Upper lobe of left lung (tissue), 6 donors: ENCODE results near the gene SNHG17. TPM values are rescaled to one million over a fixed set of nuclear protein-coding genes. Genes with fewer than 3 reads are reported as not detected.
"Not testable (repeated sequence)": the region's sequence is repeated elsewhere in the genome, so short reads cannot be mapped to it uniquely, and the experiment has no call there.

Experiments
- ATAC-seq, 2 donors: fragments of 200-7000 bp; cut with Tn5 transposase; one replicate each; pipeline ENCODE4 v1.9.1; 2022; ENCODE audit warnings: mild to moderate bottlenecking in 2 of 2, moderate library complexity in 2 of 2; ENCODE audit not compliant: low FRiP score in 2 of 2
- DNase-seq, 2 donors: peaks; one replicate each; pipeline ENCODE4 v3.0.0-alpha.2; 2019 to 2020
- H3K27ac ChIP-seq, 4 donors: fragments of 200-600 bp; sonication (generic); one replicate each; pipeline ENCODE4 v1.5.1; 2016 to 2019
- H3K27me3 ChIP-seq, 4 donors: fragments of 200-600 bp; sonication (generic); one replicate each; pipeline ENCODE4 v1.5.1; 2017 to 2019
- H3K36me3 ChIP-seq, 4 donors: fragments of 200-600 bp; sonication (generic); one replicate each; pipeline ENCODE4 v1.5.1; 2016 to 2019
- H3K4me1 ChIP-seq, 4 donors: fragments of 200-600 bp; sonication (generic); one replicate each; pipeline ENCODE4 v1.5.1; 2018 to 2019
- H3K4me3 ChIP-seq, 4 donors: fragments of 200-600 bp; sonication (generic); one replicate each; pipeline ENCODE4 v1.5.1; 2017 to 2019; ENCODE audit warnings: mild to moderate bottlenecking in 2 of 4, moderate library complexity in 1 of 4
- H3K9me3 ChIP-seq, 4 donors: fragments of 200-600 bp; sonication (generic); one replicate each; pipeline ENCODE4 v1.5.1; 2018 to 2019
- EP300 ChIP-seq, 4 donors: sonication (generic); formaldehyde crosslinking; IDR thresholded peaks; one replicate each; pipeline ENCODE4 v1.5.1; 2017; ENCODE audit warnings: antibody characterized with exemption in 4 of 4, control low read depth in 2 of 4
- POLR2A ChIP-seq, 4 donors: fragments of 450-650 bp; IDR thresholded peaks; one replicate each; pipeline ENCODE4 v1.5.1; 2016 to 2017; ENCODE audit warnings: antibody characterized with exemption in 4 of 4, mild to moderate bottlenecking in 2 of 4
- POLR2AphosphoS5 ChIP-seq, 2 donors: sonication (generic); formaldehyde crosslinking; IDR thresholded peaks; one replicate each; pipeline ENCODE4 v1.5.1; 2017; ENCODE audit warnings: antibody characterized with exemption in 2 of 2
- WGBS, 2 donors: methylation state at CpG; one replicate each; pipeline ENCODE4 v1.1.5; 2017 to 2018; 5-methylcytosine and 5-hydroxymethylcytosine counted together
- total RNA-seq, 6 donors: library from RNA; depleted of rRNA in 4 of 6; stranded (reverse); fragments of >200 nt in 4 of 6; gene quantifications; one replicate each; pipeline versions ENCODE4 v1.1.0 to v1.2.1, GENCODE V29; 2016 to 2021
- TF ChIP-seq, protein P1 (sequence below), 6 experiments: fragments of 450-650 bp in 4 of 6; fragments of 200-600 bp in 2 of 6; sonication (generic) in 2 of 6; IDR thresholded peaks; one replicate each; pipeline ENCODE4 v1.5.1; 2016 to 2019; ENCODE audit warnings: antibody characterized with exemption in 6 of 6
- donor health status: DM: no; HTN: no; CAD: no; lungs with moderate emphysema.
- donor health status: DM: no; HTN: yes; CAD: no; lungs with severe emphysema.

SNHG17 gene
- total RNA-seq, 6 donors from 2014 or later: 14.7 to 40.0 (median 20.3) TPM

DNA sequence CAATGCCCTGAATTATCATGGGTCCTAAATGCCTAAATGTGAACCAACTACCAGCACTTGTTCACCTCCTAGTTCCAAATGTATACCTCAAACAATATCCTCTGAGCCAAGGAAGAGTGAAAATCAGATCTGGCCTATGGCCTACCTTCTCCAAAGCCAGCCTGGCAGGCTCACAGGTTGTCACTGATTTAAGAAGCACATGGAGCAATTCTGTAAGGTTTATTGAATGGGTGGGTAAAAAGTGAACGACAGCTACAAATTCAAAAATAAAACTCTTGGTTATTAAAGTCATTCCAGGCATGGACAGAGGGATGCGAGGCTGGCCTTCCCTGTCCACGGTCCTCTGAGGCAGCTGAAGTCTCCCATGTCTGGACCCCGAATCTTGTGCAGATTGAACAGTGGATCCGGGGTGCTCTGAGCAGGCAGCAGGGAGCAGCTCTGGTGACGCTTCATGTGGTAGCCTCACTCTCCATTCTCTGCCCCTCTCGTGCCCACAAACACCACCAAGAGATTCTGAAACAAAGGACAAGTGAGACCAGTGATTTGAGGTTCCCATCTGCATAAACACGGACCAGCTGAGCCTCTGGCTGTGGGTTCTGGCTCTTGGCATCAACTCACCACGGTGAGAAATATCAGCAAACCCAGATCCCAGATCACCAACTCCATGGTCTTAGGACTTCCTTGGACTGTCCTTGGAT is 14.6 kb downstream of the SNHG17 start:
- peaks cover 19 to 94% (median 68%) of the 10 kb centered on the region in 4 donors for H3K36me3 ChIP-seq
- ATAC-seq (no peak), DNase-seq (no peak)
- H3K4me3 ChIP-seq: no peak overlapping the region
- no peaks in the 10 kb centered on the region for H3K4me1 ChIP-seq
- TF ChIP-seq POLR2AphosphoS5 (IDR thresholded peaks at IDR 0.05): no peak
- TF ChIP-seq, protein P1, sequence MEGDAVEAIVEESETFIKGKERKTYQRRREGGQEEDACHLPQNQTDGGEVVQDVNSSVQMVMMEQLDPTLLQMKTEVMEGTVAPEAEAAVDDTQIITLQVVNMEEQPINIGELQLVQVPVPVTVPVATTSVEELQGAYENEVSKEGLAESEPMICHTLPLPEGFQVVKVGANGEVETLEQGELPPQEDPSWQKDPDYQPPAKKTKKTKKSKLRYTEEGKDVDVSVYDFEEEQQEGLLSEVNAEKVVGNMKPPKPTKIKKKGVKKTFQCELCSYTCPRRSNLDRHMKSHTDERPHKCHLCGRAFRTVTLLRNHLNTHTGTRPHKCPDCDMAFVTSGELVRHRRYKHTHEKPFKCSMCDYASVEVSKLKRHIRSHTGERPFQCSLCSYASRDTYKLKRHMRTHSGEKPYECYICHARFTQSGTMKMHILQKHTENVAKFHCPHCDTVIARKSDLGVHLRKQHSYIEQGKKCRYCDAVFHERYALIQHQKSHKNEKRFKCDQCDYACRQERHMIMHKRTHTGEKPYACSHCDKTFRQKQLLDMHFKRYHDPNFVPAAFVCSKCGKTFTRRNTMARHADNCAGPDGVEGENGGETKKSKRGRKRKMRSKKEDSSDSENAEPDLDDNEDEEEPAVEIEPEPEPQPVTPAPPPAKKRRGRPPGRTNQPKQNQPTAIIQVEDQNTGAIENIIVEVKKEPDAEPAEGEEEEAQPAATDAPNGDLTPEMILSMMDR (IDR thresholded peaks at IDR 0.05): no peak
- TF ChIP-seq EP300 (IDR thresholded peaks at IDR 0.05): no peak
- no peak for TF ChIP-seq POLR2A (IDR thresholded peaks at IDR 0.05)
- no peaks in the 10 kb centered on the region for H3K27me3 ChIP-seq
- no peak overlapping the region for H3K27ac ChIP-seq
- H3K9me3 ChIP-seq: no peaks in the 10 kb centered on the region
- WGBS, 2 donors: 92 to 94% methylated on average over 8 to 9 of the region's 9 CpGs

DNA sequence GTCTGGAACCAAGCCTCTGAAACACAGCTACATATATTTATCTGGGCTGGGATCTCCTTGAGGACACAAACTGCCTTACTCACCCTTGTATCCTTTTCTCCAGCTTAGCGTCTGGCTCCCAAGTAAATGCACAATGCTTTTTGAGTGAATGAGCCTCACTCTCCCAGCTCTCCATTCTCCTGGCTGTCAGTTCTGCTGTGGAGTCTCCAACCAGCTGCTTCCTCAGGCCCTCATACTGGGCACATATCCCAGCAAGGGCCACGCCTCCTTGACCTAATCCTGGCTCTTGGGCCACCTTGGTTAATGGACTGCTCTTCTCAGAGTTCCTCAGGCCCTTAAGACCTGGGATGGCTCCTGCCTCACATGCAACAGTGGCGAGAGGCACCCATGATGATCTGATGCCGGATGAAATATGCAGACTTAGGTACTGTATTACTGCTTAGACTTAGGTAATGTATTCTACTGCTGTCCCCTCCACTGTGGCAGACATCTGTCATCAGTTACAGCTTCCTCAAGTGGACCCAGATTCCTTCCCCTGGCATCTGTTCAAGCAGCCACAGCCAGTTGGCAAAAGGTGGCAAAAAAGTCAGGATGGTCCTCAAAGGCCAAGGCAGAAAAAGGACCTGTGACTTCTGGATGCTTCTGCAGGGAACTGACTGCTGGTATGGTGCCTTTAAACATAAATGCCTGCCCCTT is 16.5 kb downstream of the SNHG17 start:
- 73 to 79% methylated on average over 4 of the region's 4 CpGs for WGBS, 2 donors
- no peaks in the 10 kb centered on the region for H3K27me3 ChIP-seq
- H3K4me3 ChIP-seq: no peak overlapping the region
- TF ChIP-seq, protein P1 (IDR thresholded peaks at IDR 0.05): no peak
- TF ChIP-seq POLR2A (IDR thresholded peaks at IDR 0.05): no peak
- no peak for TF ChIP-seq EP300 (IDR thresholded peaks at IDR 0.05)
- no peak for TF ChIP-seq POLR2AphosphoS5 (IDR thresholded peaks at IDR 0.05)
- peaks cover 16 to 86% (median 61%) of the 10 kb centered on the region in 4 donors for H3K36me3 ChIP-seq
- no peaks in the 10 kb centered on the region for H3K9me3 ChIP-seq
- H3K27ac ChIP-seq: no peak overlapping the region
- H3K4me1 ChIP-seq: no peaks in the 10 kb centered on the region
- DNase-seq (no peak), ATAC-seq (peak in 1 of 2 donors; percentile 47)

DNA sequence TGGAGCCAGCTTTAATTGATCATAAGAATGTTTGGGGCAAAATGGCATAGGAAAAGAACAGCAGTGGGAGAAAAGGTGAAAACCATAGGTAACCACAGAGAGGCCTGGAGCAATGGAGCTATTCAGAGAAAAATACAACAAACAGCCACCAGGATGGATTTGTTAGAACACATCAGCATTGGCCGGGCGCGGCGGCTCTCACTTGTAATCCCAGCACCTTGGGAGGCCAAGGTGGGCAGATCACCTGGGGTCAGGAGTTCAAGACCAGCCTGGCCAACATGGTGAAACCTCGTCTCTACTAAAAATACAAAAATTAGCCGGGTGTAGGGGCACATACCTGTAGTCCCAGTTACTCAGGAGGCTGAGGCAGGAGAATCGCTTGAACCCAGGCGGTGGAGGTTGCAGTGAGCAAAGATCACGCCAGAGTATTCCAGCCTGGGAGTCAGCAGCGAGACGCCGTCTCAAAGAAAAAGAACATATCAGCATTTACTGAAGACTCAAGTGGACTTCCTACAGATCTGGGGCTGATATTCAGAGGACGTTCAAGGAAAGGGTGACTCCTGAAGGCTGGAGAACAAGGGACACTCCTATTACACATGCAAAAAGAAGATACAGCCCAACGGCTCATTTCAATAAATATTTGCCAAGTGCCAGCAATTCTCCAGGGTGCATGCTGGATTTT is 20.2 kb downstream of the SNHG17 start:
- Histone ChIP-seq H3K4me3 (no peak overlapping the region), H3K27ac (no peak overlapping the region), H3K36me3 (peaks cover 4 to 70% (median 34%) of the 10 kb centered on the region in 4 donors), H3K4me1 (no peaks in the 10 kb centered on the region), H3K9me3 (no peaks in the 10 kb centered on the region), H3K27me3 (no peaks in the 10 kb centered on the region)
- peak in 1 of 2 donors; percentile 55 for DNase-seq
- ATAC-seq: no peak
- WGBS, 2 donors: 93 to 94% methylated on average over 14 of the region's 14 CpGs
- no peak for TF ChIP-seq POLR2AphosphoS5 (IDR thresholded peaks at IDR 0.05)
- TF ChIP-seq, protein P1 (IDR thresholded peaks at IDR 0.05): no peak
- TF ChIP-seq POLR2A (IDR thresholded peaks at IDR 0.05): no peak
- no peak for TF ChIP-seq EP300 (IDR thresholded peaks at IDR 0.05)

DNA sequence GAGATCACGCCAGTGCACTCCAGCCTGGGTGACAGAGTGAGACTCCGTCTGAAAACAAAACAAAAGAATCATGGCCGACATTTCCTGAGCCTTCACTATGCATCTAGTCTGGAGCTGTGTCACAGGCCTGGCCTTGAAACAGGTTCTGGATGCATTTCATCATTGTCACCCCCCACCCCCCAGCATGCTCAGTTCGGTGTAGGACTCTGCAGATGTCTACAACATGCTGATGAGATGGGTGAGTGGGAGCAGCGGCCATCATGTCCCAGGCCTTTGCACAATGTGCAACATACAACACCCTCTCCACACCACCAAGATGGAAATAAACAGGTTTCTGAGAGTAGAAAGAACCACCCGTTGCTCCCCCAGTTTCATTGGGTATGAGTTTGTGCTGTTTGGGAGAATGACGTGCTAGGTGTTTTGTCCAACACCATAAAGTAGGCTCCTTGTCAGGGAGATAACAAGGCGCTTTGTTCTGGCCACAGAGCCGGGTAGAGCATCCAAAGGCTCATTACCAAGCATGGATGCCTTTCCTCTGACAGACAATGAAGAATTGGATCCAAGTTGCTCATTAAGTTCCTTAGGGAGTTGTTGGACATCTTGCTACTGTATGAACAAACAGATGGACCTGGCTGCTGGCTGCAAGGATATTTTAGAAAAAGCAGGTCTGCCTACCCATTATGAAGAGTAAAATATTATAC is 22.1 kb downstream of the SNHG17 start:
- Histone ChIP-seq H3K36me3 (peaks cover 0 to 51% (median 17%) of the 10 kb centered on the region in 4 donors), H3K4me3 (no peak overlapping the region), H3K27ac (no peak overlapping the region), H3K4me1 (no peaks in the 10 kb centered on the region), H3K9me3 (no peaks in the 10 kb centered on the region), H3K27me3 (no peaks in the 10 kb centered on the region)
- WGBS, 2 donors: 90 to 98% methylated on average over 8 to 9 of the region's 9 CpGs
- no peak for DNase-seq
- no peak for TF ChIP-seq POLR2AphosphoS5 (IDR thresholded peaks at IDR 0.05)
- TF ChIP-seq POLR2A (IDR thresholded peaks at IDR 0.05): no peak
- TF ChIP-seq, protein P1 (IDR thresholded peaks at IDR 0.05): no peak
- TF ChIP-seq EP300 (IDR thresholded peaks at IDR 0.05): no peak
- ATAC-seq: peak in 1 of 2 donors; percentile 23

DNA sequence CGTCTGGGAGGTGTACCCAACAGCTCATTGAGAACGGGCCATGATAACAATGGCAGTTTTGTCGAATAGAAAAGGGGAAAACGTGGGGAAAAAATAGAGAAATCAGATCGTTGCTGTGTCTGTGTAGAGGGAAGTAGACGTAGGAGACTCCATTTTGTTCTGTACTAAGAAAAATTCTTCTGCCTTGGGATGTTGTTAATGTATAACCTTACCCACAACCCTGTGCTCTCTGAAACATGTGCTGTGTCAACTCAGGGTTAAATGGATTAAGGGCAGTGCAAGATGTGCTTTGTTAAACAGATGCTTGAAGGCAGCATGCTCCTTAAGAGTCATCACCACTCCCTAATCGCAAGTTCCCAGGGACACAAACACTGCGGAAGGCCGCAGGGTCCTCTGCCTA is 27.3 kb downstream of the SNHG17 start:
- H3K36me3 ChIP-seq: peaks cover 0 to 14% (median 5%) of the 10 kb centered on the region in 4 donors
- not testable (repeated sequence) for H3K4me1 ChIP-seq, H3K4me3 ChIP-seq, DNase-seq, H3K9me3 ChIP-seq, H3K27me3 ChIP-seq, ATAC-seq, H3K27ac ChIP-seq
- WGBS, 2 donors: 81 to 85% methylated on average over 9 of the region's 9 CpGs
